Ascending aorta (tissue), 2 donors: ENCODE measurements around the gene LONRF3. TPM values are rescaled to one million over a fixed set of nuclear protein-coding genes. Genes with fewer than 3 reads are reported as not detected.

Experiments
- DNase-seq, 2 donors: peaks; one replicate each; pipeline ENCODE4 v3.0.0-alpha.2; 2019; ENCODE audit warnings: low spot score in 2 of 2
- H3K27ac ChIP-seq, 2 donors: fragments of 200-600 bp; sonication (generic); one replicate each; pipeline ENCODE4 v1.5.1; 2016 to 2017; ENCODE audit warnings: mild to moderate bottlenecking in 1 of 2
- H3K27me3 ChIP-seq: fragments of 200-600 bp; sonication (generic); one replicate; pipeline ENCODE4 v1.5.1; 2017
- H3K36me3 ChIP-seq, 2 donors: fragments of 200-600 bp; sonication (generic); one replicate each; pipeline ENCODE4 v1.5.1; 2016
- H3K4me1 ChIP-seq, 2 donors: fragments of 200-600 bp; sonication (generic); one replicate each; pipeline ENCODE4 v1.5.1; 2016 to 2017; ENCODE audit warnings: mild to moderate bottlenecking in 1 of 2
- H3K4me3 ChIP-seq, 2 donors: fragments of 200-600 bp; sonication (generic); one replicate each; pipeline ENCODE4 v1.5.1; 2016 to 2017; ENCODE audit warnings: mild to moderate bottlenecking in 1 of 2
- H3K9me3 ChIP-seq, 2 donors: fragments of 200-600 bp; sonication (generic); one replicate each; pipeline ENCODE4 v1.5.1; 2016
- CTCF ChIP-seq, 3 experiments: fragments of 200-600 bp in 2 of 3; fragments of 450-650 bp in 1 of 3; sonication (generic) in 2 of 3; IDR thresholded peaks; one replicate each; pipeline ENCODE4 v1.5.1; 2016 to 2019; ENCODE audit warnings: antibody characterized with exemption in 3 of 3, mild to moderate bottlenecking in 1 of 3, moderate library complexity in 1 of 3
- intact Hi-C: fragments of 100-400 bp; cut with DNase I; formaldehyde crosslinking; loops from one replicate; pipeline ENCODE4 v1.15.1; 2023
- total RNA-seq: library from RNA; depleted of rRNA; stranded (reverse); fragments of >200 nt; gene quantifications from one replicate; pipeline ENCODE4 v1.1.0, GENCODE V29; 2016

Gene LONRF3
- total RNA-seq, 1 donor from 2014 or later: 11.0 TPM

DNA sequence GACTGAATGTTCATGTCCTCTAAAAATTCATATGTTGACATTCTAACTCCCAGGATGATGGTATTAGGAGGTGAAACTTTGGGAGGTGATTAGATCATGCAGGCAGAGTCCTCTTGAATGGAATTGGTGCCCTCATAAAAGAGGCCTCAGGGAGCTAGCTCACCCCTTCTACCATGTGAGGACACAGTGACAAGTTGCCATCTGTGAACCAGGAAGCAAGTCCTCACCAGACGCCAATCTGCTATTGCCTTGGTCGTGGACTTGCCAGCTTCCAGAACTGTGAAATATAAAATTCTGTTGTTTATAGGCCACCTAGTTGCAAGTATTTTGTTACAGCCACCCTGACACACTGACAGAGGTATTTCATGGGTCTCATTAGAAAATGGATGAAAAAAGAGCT lies 28.5 kb upstream of the LONRF3 start:
- Histone ChIP-seq H3K27ac (no peak overlapping the region), H3K4me3 (no peak overlapping the region), H3K9me3 (no peaks in the 10 kb centered on the region), H3K27me3 (no peaks in the 10 kb centered on the region), H3K36me3 (no peaks in the 10 kb centered on the region), H3K4me1 (no peaks in the 10 kb centered on the region)
- DNase-seq: no peak
- intact Hi-C loops: no loop called here
- no peak for TF ChIP-seq CTCF (IDR thresholded peaks at IDR 0.05)

DNA sequence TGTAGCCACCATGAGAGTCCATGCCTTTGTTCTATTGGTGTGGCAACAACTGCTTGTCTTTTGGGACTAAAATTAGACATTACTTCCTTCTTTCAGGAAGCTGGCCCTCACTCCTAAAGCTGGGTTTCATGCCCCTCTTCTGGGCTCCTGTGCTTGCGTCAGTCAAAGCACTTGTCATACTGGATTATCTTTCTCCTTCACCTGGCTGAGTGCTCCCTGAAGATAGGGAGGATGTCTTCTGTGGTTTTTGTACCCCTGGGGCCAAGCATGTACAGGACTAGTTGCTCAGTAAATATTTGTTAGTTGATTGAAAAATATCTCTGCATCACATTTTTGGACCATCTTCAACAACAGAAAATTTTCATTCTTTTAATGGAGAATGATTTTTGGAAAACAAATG lies 26.1 kb upstream of the LONRF3 start:
- intact Hi-C loops: no loop called here
- no peak for TF ChIP-seq CTCF (IDR thresholded peaks at IDR 0.05)
- Histone ChIP-seq H3K36me3 (no peaks in the 10 kb centered on the region), H3K27ac (no peak overlapping the region), H3K9me3 (no peaks in the 10 kb centered on the region), H3K4me3 (no peak overlapping the region), H3K4me1 (no peaks in the 10 kb centered on the region), H3K27me3 (no peaks in the 10 kb centered on the region)
- no peak for DNase-seq

GRCh38 chrX:118961866-118962560 lies 12.4 kb upstream of the LONRF3 start:
- no peak overlapping the region for H3K27ac ChIP-seq
- no peak overlapping the region for H3K4me3 ChIP-seq
- intact Hi-C loops: no loop called here
- DNase-seq: no peak
- no peaks in the 10 kb centered on the region for H3K36me3 ChIP-seq
- no peaks in the 10 kb centered on the region for H3K4me1 ChIP-seq
- H3K9me3 ChIP-seq: no peaks in the 10 kb centered on the region
- H3K27me3 ChIP-seq: no peaks in the 10 kb centered on the region
- no peak for TF ChIP-seq CTCF (IDR thresholded peaks at IDR 0.05)

DNA sequence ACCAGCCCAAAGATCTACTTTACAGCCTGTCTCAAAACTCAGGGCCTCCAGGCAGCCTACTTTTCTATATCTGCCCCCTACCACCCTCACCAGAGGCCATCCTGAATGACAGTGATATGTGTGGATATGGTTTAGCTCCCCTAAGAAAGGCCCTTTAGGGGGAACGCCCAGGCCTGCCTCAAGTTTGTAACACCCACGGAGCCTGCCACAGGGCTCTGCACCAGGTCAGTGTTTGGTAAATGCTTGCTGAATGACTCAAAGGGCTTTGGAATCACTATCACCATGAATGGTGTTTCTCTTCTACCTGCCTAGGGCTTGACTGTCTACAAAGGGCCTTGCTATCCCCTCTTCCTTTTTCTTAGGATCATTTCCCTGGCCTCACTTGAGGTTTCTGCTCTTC lies 11.3 kb upstream of the LONRF3 start:
- H3K4me3 ChIP-seq: no peak overlapping the region
- H3K4me1 ChIP-seq: no peaks in the 10 kb centered on the region
- TF ChIP-seq CTCF (IDR thresholded peaks at IDR 0.05): no peak
- H3K9me3 ChIP-seq: no peaks in the 10 kb centered on the region
- no peaks in the 10 kb centered on the region for H3K36me3 ChIP-seq
- intact Hi-C loops: no loop called here
- no peaks in the 10 kb centered on the region for H3K27me3 ChIP-seq
- no peak for DNase-seq
- H3K27ac ChIP-seq: no peak overlapping the region

DNA sequence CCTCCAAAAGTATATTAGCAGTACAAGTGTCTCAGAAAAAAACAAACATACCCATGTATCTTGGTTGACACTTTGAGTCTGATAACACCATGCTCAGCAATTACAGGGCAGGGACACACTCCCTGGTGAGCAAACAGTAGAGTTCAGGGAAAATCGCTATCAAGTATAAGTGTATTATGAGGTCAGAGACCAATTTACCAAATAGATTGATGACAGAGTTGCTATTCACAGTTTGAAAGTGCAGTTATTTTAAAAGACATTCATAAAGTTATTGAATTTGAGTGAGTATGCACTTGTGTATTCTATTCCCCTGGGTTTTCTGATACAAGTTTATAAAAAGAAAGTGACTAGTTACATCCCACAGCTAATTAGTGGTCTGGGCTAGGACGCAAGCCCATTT lies 10.2 kb upstream of the LONRF3 start:
- no peak for TF ChIP-seq CTCF (IDR thresholded peaks at IDR 0.05)
- intact Hi-C loops: no loop called here
- Histone ChIP-seq H3K4me3 (no peak overlapping the region), H3K9me3 (no peaks in the 10 kb centered on the region), H3K36me3 (no peaks in the 10 kb centered on the region), H3K4me1 (no peaks in the 10 kb centered on the region), H3K27me3 (no peaks in the 10 kb centered on the region), H3K27ac (no peak overlapping the region)
- DNase-seq: no peak

- TF ChIP-seq CTCF (IDR thresholded peaks at IDR 0.05): no peak
- H3K27me3 ChIP-seq: no peaks in the 10 kb centered on the region
- no peak overlapping the region for H3K27ac ChIP-seq
- no peak for DNase-seq
- intact Hi-C loops: no loop called here
- no peak overlapping the region for H3K4me3 ChIP-seq
- no peaks in the 10 kb centered on the region for H3K4me1 ChIP-seq
- H3K9me3 ChIP-seq: no peaks in the 10 kb centered on the region
- no peaks in the 10 kb centered on the region for H3K36me3 ChIP-seq
Observed at GRCh38 chrX:118965395-118965794, 9.0 kb upstream of the LONRF3 start.
